MM.1S (cell line): ENCODE data around the gene CALM1.

Experiments
- EZH2 ChIP-seq: fragments of 300-600 bp; sonication (generic); optimal IDR thresholded peaks from 2 replicates; pipeline ENCODE3; 2017; ENCODE audit warnings: low read depth, mild to moderate bottlenecking, antibody characterized with exemption, low read length, mixed read lengths
- EZH2phosphoT487 ChIP-seq: fragments of 300-600 bp; sonication (generic); IDR thresholded peaks from 2 replicates; pipeline ENCODE4 v1.6.1; 2018; ENCODE audit warnings: antibody characterized with exemption, low read length
- TF ChIP-seq, protein P1 (sequence below): fragments of 300-600 bp; sonication (generic); IDR thresholded peaks from 2 replicates; pipeline ENCODE4 v1.5.1; 2016; ENCODE audit warnings: antibody characterized with exemption, low read length, mixed read lengths

DNA sequence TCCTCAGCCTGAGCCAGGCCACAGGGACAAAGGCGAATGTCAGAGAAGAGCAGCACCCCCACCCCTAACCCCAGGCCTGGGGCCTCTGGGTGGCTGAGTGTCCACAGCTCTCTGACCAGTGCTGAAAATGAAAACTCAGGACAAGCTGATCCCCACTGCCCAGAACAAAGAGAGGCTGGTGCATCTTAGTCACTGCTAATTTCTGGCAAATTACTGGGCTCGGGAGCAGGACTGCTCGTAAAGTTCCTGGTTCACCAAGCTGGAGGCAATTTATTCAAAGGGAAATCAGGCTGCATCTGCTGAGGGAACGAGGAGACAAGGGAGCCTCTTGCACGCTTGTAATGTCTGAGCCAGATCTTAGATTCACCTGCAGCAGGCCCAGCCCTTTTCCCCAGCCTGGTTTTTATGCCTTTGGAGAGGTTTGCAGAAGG is 43.2 kb downstream of the CALM1 start:
- TF ChIP-seq, protein P1, sequence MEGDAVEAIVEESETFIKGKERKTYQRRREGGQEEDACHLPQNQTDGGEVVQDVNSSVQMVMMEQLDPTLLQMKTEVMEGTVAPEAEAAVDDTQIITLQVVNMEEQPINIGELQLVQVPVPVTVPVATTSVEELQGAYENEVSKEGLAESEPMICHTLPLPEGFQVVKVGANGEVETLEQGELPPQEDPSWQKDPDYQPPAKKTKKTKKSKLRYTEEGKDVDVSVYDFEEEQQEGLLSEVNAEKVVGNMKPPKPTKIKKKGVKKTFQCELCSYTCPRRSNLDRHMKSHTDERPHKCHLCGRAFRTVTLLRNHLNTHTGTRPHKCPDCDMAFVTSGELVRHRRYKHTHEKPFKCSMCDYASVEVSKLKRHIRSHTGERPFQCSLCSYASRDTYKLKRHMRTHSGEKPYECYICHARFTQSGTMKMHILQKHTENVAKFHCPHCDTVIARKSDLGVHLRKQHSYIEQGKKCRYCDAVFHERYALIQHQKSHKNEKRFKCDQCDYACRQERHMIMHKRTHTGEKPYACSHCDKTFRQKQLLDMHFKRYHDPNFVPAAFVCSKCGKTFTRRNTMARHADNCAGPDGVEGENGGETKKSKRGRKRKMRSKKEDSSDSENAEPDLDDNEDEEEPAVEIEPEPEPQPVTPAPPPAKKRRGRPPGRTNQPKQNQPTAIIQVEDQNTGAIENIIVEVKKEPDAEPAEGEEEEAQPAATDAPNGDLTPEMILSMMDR = no peak
- no peak for TF ChIP-seq EZH2
- no peak for TF ChIP-seq EZH2phosphoT487
